OCI-LY1 (cell line): ENCODE measurements around the gene CYP2S1.

ENCODE experiments used
- CTCF ChIP-seq: fragments of 200-600 bp; sonication (generic), shearing (Covaris generic); IDR thresholded peaks from 2 replicates; pipeline ENCODE4 v1.5.1; 2017; ENCODE audit warnings: mild to moderate bottlenecking, antibody characterized with exemption, low read length, moderate library complexity, mixed read lengths
- EZH2 ChIP-seq: fragments of 200-600 bp; sonication (generic), shearing (Covaris generic); IDR thresholded peaks from 2 replicates; pipeline ENCODE4 v1.8.0; 2017; ENCODE audit warnings: borderline replicate concordance, mixed run types, mild to moderate bottlenecking, antibody characterized with exemption, low read length, moderate library complexity, mixed read lengths

- TF ChIP-seq CTCF = no peak
- no peak for TF ChIP-seq EZH2
Observed at GRCh38 chr19:41230067-41230857, 37.2 kb downstream of the CYP2S1 start.
